GM18526 (cell line): ENCODE measurements around the gene CKAP2L.

Experiments
- POLR2A ChIP-seq: IDR thresholded peaks from 3 replicates; pipeline ENCODE4 v1.6.1; 2011; ENCODE audit not compliant: insufficient read length; ENCODE audit errors: extremely low read depth

The CKAP2L gene

GRCh38 chr2:112752667-112753066 lies 11.7 kb downstream of the CKAP2L start:
- no peak for TF ChIP-seq POLR2A

GRCh38 chr2:112751451-112752197 lies 12.8 kb downstream of the CKAP2L start:
- no peak for TF ChIP-seq POLR2A

GRCh38 chr2:112750560-112750843 lies 13.9 kb downstream of the CKAP2L start:
- no peak for TF ChIP-seq POLR2A

DNA sequence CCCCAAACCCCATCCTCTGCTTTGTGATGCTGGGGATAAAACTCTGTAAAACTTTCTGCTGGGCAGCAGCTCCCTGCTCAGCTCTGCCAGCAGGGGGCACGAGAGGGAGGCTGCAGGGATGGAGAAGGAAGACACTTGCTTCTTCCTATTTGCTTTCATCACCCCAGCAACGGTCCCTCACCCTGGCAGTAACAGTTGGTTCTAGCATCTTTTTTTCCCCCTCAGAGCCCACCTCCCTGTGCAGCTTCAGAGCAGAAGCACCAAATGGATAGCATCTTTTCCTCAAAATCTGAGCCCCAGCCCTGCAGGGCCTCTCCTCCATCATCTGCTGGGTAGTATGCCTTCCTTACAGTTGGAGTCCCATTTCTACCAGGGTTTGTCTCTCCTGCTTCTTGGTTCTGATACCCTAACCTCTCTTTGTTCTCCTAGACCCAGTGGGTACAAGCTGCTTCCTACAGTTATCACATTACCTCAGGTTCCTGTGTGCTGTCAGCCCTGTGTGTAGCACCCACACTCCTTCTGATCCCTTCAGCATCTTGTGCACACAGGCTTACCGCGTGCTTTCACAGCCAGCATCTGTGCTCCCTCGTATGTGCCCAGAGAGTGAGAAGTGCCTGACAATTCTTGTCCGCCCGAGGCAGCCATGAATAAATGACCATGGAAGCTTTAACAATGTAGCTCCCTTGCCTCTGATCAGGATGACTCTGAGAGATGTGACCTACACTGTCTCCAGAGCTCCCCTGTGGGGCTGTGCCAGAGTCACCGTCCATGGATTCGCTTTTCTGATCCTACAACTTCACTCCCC lies 14.5 kb downstream of the CKAP2L start:
- no peak for TF ChIP-seq POLR2A

GRCh38 chr2:112740527-112740926 lies 23.9 kb downstream of the CKAP2L start:
- no peak for TF ChIP-seq POLR2A

- no peak for TF ChIP-seq POLR2A
Measured at GRCh38 chr2:112737542-112738232, 26.7 kb downstream of the CKAP2L start.

- no peak for TF ChIP-seq POLR2A
Measured at GRCh38 chr2:112733871-112734270, 30.5 kb downstream of the CKAP2L start.

GRCh38 chr2:112733456-112733855 lies 31.0 kb downstream of the CKAP2L start:
- no peak for TF ChIP-seq POLR2A

- no peak for TF ChIP-seq POLR2A
Measured at GRCh38 chr2:112731479-112731878, 32.9 kb downstream of the CKAP2L start.

DNA sequence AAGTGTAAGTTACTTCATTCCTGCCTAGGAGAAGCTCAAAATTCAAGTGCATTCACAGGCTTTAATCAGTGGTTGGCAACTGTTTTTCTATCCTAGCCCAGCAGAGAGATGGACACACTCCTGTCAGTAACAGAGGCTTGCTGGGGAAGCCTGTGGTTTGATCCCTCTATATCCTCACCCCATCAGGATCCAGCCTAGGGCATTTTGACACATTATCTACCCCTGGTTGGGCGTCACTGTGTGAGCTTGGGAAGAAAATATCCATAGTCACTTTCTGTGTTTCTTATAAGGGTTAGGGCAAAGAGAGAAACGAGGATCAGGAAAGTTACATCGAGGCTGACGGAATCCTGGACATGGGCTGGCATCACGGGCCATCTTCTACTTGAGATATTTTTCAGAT lies 33.6 kb downstream of the CKAP2L start:
- no peak for TF ChIP-seq POLR2A

DNA sequence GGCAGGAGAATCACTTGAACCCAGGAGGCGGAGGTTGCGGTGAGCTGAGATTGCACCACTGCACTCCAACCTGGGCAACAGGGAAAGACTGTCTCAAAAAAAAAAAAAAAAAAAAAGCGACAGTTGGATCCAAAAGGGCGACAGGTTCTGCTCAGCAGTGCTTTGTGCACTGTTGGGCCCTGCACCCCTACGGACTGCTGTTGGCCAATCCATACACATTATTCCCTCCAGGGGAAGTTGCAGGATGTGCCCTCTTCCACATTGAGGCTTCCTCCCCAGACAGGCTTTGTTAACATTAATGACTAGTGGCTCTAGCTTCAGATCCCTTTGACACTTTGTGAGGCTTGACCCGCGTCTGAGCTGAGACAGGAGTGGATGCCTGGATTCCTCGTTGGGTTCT lies 34.2 kb downstream of the CKAP2L start:
- no peak for TF ChIP-seq POLR2A

- TF ChIP-seq POLR2A, result no peak
Measured at GRCh38 chr2:112728378-112729175, 35.8 kb downstream of the CKAP2L start.

DNA sequence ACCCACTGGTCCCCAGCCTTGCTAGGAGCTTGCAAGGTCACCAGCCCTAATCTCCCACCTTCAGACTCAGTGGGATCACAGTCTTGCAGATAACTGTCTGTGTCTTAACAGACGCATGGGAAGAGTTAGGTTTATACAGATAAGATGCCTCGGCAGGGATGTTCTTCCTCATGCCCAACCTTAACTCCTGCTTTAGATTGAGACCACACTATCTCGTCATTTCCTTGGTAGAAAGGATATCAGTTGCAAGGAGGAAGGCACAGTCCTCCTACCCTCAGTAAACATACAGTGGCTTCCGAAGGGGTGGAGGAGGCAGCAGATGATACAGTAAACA lies 36.4 kb downstream of the CKAP2L start:
- TF ChIP-seq POLR2A, result no peak

DNA sequence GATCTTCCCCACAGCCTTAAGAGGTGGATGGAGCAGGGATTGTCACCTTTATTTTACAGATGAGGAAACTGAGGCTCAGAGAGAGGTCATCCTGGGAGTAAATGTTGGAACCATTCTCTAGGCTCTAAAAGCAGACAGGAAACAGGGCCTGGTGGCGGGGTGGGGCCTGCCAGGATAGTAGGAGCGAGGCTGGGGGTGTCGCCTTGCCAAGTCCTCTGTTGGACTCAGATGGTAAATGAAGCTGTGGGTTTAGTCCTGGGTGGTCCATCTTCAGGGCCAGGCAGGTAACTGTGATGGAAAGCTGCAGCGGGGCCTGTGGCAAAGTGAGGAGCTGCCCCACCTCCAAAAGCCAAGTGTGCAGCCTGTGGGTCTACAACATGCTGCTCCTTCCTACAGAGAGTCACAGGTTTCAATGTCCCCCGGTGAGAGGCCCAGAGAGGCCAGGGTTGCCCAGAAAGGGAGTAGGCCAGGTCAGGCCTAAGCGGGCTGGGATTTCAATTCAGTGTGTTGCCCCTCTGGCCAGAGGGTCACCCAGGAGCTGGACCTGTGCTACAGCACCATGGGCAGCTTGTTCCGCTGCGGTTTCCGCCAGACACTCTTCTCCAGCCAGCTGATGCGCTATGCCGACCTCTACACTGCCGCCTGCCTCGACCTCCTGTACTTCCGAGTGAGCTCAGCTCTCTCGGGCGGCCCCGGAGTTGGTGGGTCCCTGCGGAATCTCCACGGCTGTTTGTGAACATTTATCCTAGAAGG lies 37.0 kb downstream of the CKAP2L start:
- no peak for TF ChIP-seq POLR2A
